ENCODE results near the gene CLUH. TPM values are rescaled to one million over a fixed set of nuclear protein-coding genes. Genes with fewer than 3 reads are reported as not detected.

CLUH gene
- polyA plus RNA-seq, 1 experiment: 13.4 TPM

- Histone ChIP-seq H3K27me3 (ENCODE audit: control insufficient read depth, insufficient read depth, low read length) (peaks cover 20% of the 10 kb centered on the region), H3K36me3 (ENCODE audit: control insufficient read depth, insufficient read depth, low read length) (no peaks in the 10 kb centered on the region), H3K4me3 (ENCODE audit: low read depth, low read length) (no peak overlapping the region)
- POLR2A ChIA-PET: no interaction called here
- no peak for DNase-seq (ENCODE audit: low read depth)
- CTCF ChIA-PET: no interaction called here
- TF ChIP-seq CTCF (IDR thresholded peaks at IDR 0.05; ENCODE audit: insufficient read depth, low read depth, low read length): no peak
These were observed 13.2 kb upstream of the CLUH start for GRCh38 chr17:2724784-2725164.

- no peak overlapping the region for H3K4me3 ChIP-seq (ENCODE audit: low read depth, low read length)
- no peaks in the 10 kb centered on the region for H3K36me3 ChIP-seq (ENCODE audit: control insufficient read depth, insufficient read depth, low read length)
- TF ChIP-seq CTCF (IDR thresholded peaks at IDR 0.05; ENCODE audit: insufficient read depth, low read depth, low read length): no peak
- ChIA-PET POLR2A (no interaction called here), CTCF (no interaction called here)
- no peak for DNase-seq (ENCODE audit: low read depth)
- peaks cover 20% of the 10 kb centered on the region for H3K27me3 ChIP-seq (ENCODE audit: control insufficient read depth, insufficient read depth, low read length)
These were observed 12.6 kb upstream of the CLUH start for GRCh38 chr17:2723997-2724783.

- H3K36me3 ChIP-seq (ENCODE audit: control insufficient read depth, insufficient read depth, low read length): no peaks in the 10 kb centered on the region
- POLR2A ChIA-PET: no interaction called here
- CTCF ChIA-PET: no interaction called here
- no peak overlapping the region for H3K4me3 ChIP-seq (ENCODE audit: low read depth, low read length)
- peaks cover 20% of the 10 kb centered on the region for H3K27me3 ChIP-seq (ENCODE audit: control insufficient read depth, insufficient read depth, low read length)
- TF ChIP-seq CTCF (IDR thresholded peaks at IDR 0.05; ENCODE audit: insufficient read depth, low read depth, low read length): no peak
- DNase-seq (ENCODE audit: low read depth): no peak
These were observed 12.0 kb upstream of the CLUH start for GRCh38 chr17:2723505-2723996.

- ChIA-PET POLR2A (no interaction called here), CTCF (no interaction called here)
- DNase-seq (ENCODE audit: low read depth): no peak
- no peak for TF ChIP-seq CTCF (IDR thresholded peaks at IDR 0.05; ENCODE audit: insufficient read depth, low read depth, low read length)
- H3K27me3 ChIP-seq (ENCODE audit: control insufficient read depth, insufficient read depth, low read length): peaks cover 17% of the 10 kb centered on the region
- H3K36me3 ChIP-seq (ENCODE audit: control insufficient read depth, insufficient read depth, low read length): no peaks in the 10 kb centered on the region
- H3K4me3 ChIP-seq (ENCODE audit: low read depth, low read length): no peak overlapping the region
These were observed 11.0 kb upstream of the CLUH start for GRCh38 chr17:2722611-2723010.

GRCh38 chr17:2721603-2722002, 10.0 kb upstream of the CLUH start:
- CTCF ChIA-PET: no interaction called here

More at GRCh38 chr17:2721603-2722002, 10.0 kb upstream of the CLUH start:
- POLR2A ChIA-PET: no interaction called here
- Histone ChIP-seq H3K36me3 (ENCODE audit: control insufficient read depth, insufficient read depth, low read length) (no peaks in the 10 kb centered on the region), H3K4me3 (ENCODE audit: low read depth, low read length) (no peak overlapping the region), H3K27me3 (ENCODE audit: control insufficient read depth, insufficient read depth, low read length) (peaks cover 17% of the 10 kb centered on the region)
- DNase-seq (ENCODE audit: low read depth): no peak
- TF ChIP-seq CTCF (IDR thresholded peaks at IDR 0.05; ENCODE audit: insufficient read depth, low read depth, low read length): no peak
